Fibroblast of the conjunctiva (primary cell): ENCODE results near the gene ZNF710.
"Not testable (repeated sequence)": the region's sequence is repeated elsewhere in the genome, so short reads cannot be mapped to it uniquely, and the experiment has no call there.

ENCODE experiments used
- DNase-seq: peaks from one replicate; pipeline ENCODE4 v3.0.0-alpha.2; 2010; ENCODE audit warnings: low read depth

The ZNF710 gene

GRCh38 chr15:90104551-90104950 lies 103.4 kb downstream of the ZNF710 start:
- DNase-seq, result no peak

- no peak for DNase-seq
These were observed 104.4 kb downstream of the ZNF710 start for GRCh38 chr15:90105521-90105920.

GRCh38 chr15:90106522-90107117 lies 105.5 kb downstream of the ZNF710 start:
- no peak for DNase-seq

- not testable (repeated sequence) for DNase-seq
These were observed 106.9 kb downstream of the ZNF710 start for GRCh38 chr15:90108038-90108437.

- not testable (repeated sequence) for DNase-seq
These were observed 108.1 kb downstream of the ZNF710 start for GRCh38 chr15:90109163-90109751.

GRCh38 chr15:90113166-90113565 lies 112.0 kb downstream of the ZNF710 start:
- no peak for DNase-seq

- DNase-seq, result no peak
These were observed 113.4 kb downstream of the ZNF710 start for GRCh38 chr15:90114451-90114901.

- no peak for DNase-seq
These were observed 114.7 kb downstream of the ZNF710 start for GRCh38 chr15:90115783-90116182.

- DNase-seq, result no peak
These were observed 118.2 kb downstream of the ZNF710 start for GRCh38 chr15:90119367-90119766.

GRCh38 chr15:90121086-90121485 lies 120.0 kb downstream of the ZNF710 start:
- DNase-seq, result no peak

GRCh38 chr15:90124507-90124906 lies 123.4 kb downstream of the ZNF710 start:
- no peak for DNase-seq

GRCh38 chr15:90126022-90126421 lies 124.9 kb downstream of the ZNF710 start:
- DNase-seq, result no peak

- DNase-seq, result no peak
These were observed 125.7 kb downstream of the ZNF710 start for GRCh38 chr15:90126596-90127435.

- DNase-seq, result no peak
These were observed 129.2 kb downstream of the ZNF710 start for GRCh38 chr15:90130291-90130690.
